IPS-18c (cell line): ENCODE results near the gene NTNG1.

Source experiments
- H3K4me3 ChIP-seq: 2 replicates; pipeline ENCODE4 v1.7.0; 2013; ENCODE audit warnings: low read depth, mild to moderate bottlenecking, low read length, moderate library complexity; ENCODE audit not compliant: insufficient read depth
- H3K9me3 ChIP-seq: one replicate; pipeline ENCODE4 v1.6.1; 2013; ENCODE audit warnings: mild to moderate bottlenecking, low read length, moderate library complexity; ENCODE audit not compliant: control insufficient read depth, insufficient read depth

NTNG1 gene

GRCh38 chr1:107436552-107437241 lies 295.9 kb downstream of the NTNG1 start:
- H3K4me3 ChIP-seq = no peak overlapping the region
- no peaks in the 10 kb centered on the region for H3K9me3 ChIP-seq

GRCh38 chr1:107439567-107439966 lies 298.7 kb downstream of the NTNG1 start:
- no peak overlapping the region for H3K4me3 ChIP-seq
- H3K9me3 ChIP-seq = no peaks in the 10 kb centered on the region

GRCh38 chr1:107442551-107442950 lies 301.7 kb downstream of the NTNG1 start:
- H3K9me3 ChIP-seq = no peaks in the 10 kb centered on the region
- H3K4me3 ChIP-seq = no peak overlapping the region

- H3K9me3 ChIP-seq = no peaks in the 10 kb centered on the region
- H3K4me3 ChIP-seq = no peak overlapping the region
These were observed 302.2 kb downstream of the NTNG1 start for GRCh38 chr1:107443027-107443426.

- Histone ChIP-seq H3K9me3 (no peaks in the 10 kb centered on the region), H3K4me3 (no peak overlapping the region)
These were observed 303.0 kb downstream of the NTNG1 start for GRCh38 chr1:107443860-107444259.

- H3K4me3 ChIP-seq = no peak overlapping the region
- H3K9me3 ChIP-seq = no peaks in the 10 kb centered on the region
These were observed 303.5 kb downstream of the NTNG1 start for GRCh38 chr1:107444302-107444701.

- H3K4me3 ChIP-seq = no peak overlapping the region
- no peaks in the 10 kb centered on the region for H3K9me3 ChIP-seq
These were observed 308.5 kb downstream of the NTNG1 start for GRCh38 chr1:107449326-107449725.

- H3K4me3 ChIP-seq = no peak overlapping the region
- H3K9me3 ChIP-seq = no peaks in the 10 kb centered on the region
These were observed 310.2 kb downstream of the NTNG1 start for GRCh38 chr1:107450899-107451664.

GRCh38 chr1:107451715-107452114 lies 310.9 kb downstream of the NTNG1 start:
- no peak overlapping the region for H3K4me3 ChIP-seq
- no peaks in the 10 kb centered on the region for H3K9me3 ChIP-seq

- H3K9me3 ChIP-seq = no peaks in the 10 kb centered on the region
- H3K4me3 ChIP-seq = no peak overlapping the region
These were observed 314.0 kb downstream of the NTNG1 start for GRCh38 chr1:107454791-107455190.

GRCh38 chr1:107457989-107458388 lies 317.1 kb downstream of the NTNG1 start:
- no peaks in the 10 kb centered on the region for H3K9me3 ChIP-seq
- no peak overlapping the region for H3K4me3 ChIP-seq

- Histone ChIP-seq H3K4me3 (no peak overlapping the region), H3K9me3 (no peaks in the 10 kb centered on the region)
These were observed 318.5 kb downstream of the NTNG1 start for GRCh38 chr1:107459204-107459904.

- Histone ChIP-seq H3K9me3 (no peaks in the 10 kb centered on the region), H3K4me3 (no peak overlapping the region)
These were observed 319.2 kb downstream of the NTNG1 start for GRCh38 chr1:107460035-107460434.

- H3K4me3 ChIP-seq = no peak overlapping the region
- no peaks in the 10 kb centered on the region for H3K9me3 ChIP-seq
These were observed 324.0 kb downstream of the NTNG1 start for GRCh38 chr1:107464827-107465226.

- Histone ChIP-seq H3K9me3 (no peaks in the 10 kb centered on the region), H3K4me3 (no peak overlapping the region)
These were observed 326.4 kb downstream of the NTNG1 start for GRCh38 chr1:107467286-107467685.

- Histone ChIP-seq H3K9me3 (no peaks in the 10 kb centered on the region), H3K4me3 (no peak overlapping the region)
These were observed 327.0 kb downstream of the NTNG1 start for GRCh38 chr1:107467811-107468210.

GRCh38 chr1:107473065-107473464 lies 332.2 kb downstream of the NTNG1 start:
- no peak overlapping the region for H3K4me3 ChIP-seq
- no peaks in the 10 kb centered on the region for H3K9me3 ChIP-seq
